Raji (cell line): ENCODE data around the gene MBTD1.

Experiments used
- POLR2A ChIP-seq: IDR thresholded peaks from 2 replicates; pipeline ENCODE4 v1.6.1; 2011; ENCODE audit warnings: low read depth, low read length, control low read depth; ENCODE audit not compliant: insufficient read depth

Gene MBTD1

GRCh38 chr17:51166987-51167931 lies 92.6 kb downstream of the MBTD1 start:
- peak; percentile 7; the same call in 1 of the 2 replicates for TF ChIP-seq POLR2A

GRCh38 chr17:51166198-51166986 lies 93.5 kb downstream of the MBTD1 start, which contains the start of gene NME2:
NME2 (plus strand) TSS chr17:51166411; CDS start chr17:51166831, 420 bp downstream.
- peak; percentile 71 for TF ChIP-seq POLR2A

- TF ChIP-seq POLR2A: no peak
These were observed 94.1 kb downstream of the MBTD1 start for GRCh38 chr17:51165680-51166197.

- TF ChIP-seq POLR2A: no peak
These were observed 94.8 kb downstream of the MBTD1 start for GRCh38 chr17:51164911-51165679.

- no peak for TF ChIP-seq POLR2A
These were observed 98.3 kb downstream of the MBTD1 start for GRCh38 chr17:51161541-51161940.

GRCh38 chr17:51159604-51160003 lies 100.2 kb downstream of the MBTD1 start:
- TF ChIP-seq POLR2A: no peak

GRCh38 chr17:51155416-51155815 lies 104.4 kb downstream of the MBTD1 start:
- TF ChIP-seq POLR2A: no peak

GRCh38 chr17:51154176-51154575 lies 105.7 kb downstream of the MBTD1 start:
- no peak for TF ChIP-seq POLR2A

GRCh38 chr17:51153210-51154072 lies 106.4 kb downstream of the MBTD1 start, which contains the start of gene NME1:
NME1 (plus strand) TSS chr17:51153559; CDS start chr17:51155655, 2,096 bp downstream.
- peak; percentile 93 for TF ChIP-seq POLR2A

GRCh38 chr17:51152766-51153209 lies 107.1 kb downstream of the MBTD1 start:
- TF ChIP-seq POLR2A: no peak

- TF ChIP-seq POLR2A: no peak
These were observed 108.9 kb downstream of the MBTD1 start for GRCh38 chr17:51150932-51151331.

- TF ChIP-seq POLR2A: no peak
These were observed 110.7 kb downstream of the MBTD1 start for GRCh38 chr17:51149163-51149562.

GRCh38 chr17:51147650-51148049 lies 112.2 kb downstream of the MBTD1 start:
- TF ChIP-seq POLR2A: no peak
